Measurements from ENCODE around the gene GPR15.

GPR15 gene

GRCh38 chr3:98531622-98532274 lies at the start of gene GPR15:
Gene GPR15 (plus strand): TSS chr3:98531978. CDS start chr3:98532034, 56 bp downstream.
- DNase-seq (ENCODE audit: low spot score), result no peak

- DNase-seq (ENCODE audit: low spot score), result peak; percentile 8
These were observed 48.9 kb upstream of the GPR15 start for GRCh38 chr3:98482717-98483482.

GRCh38 chr3:98483626-98484025 lies 48.2 kb upstream of the GPR15 start:
- DNase-seq (ENCODE audit: low spot score), result no peak

GRCh38 chr3:98497381-98497780 lies 34.4 kb upstream of the GPR15 start, which contains the start of gene OR5K2:
Gene OR5K2 (plus strand): TSS chr3:98497681. CDS start chr3:98497681, 0 bp downstream.
- DNase-seq (ENCODE audit: low spot score), result no peak

GRCh38 chr3:98500019-98500418 lies 31.8 kb upstream of the GPR15 start:
- DNase-seq (ENCODE audit: low spot score), result no peak

GRCh38 chr3:98501270-98501669 lies 30.5 kb upstream of the GPR15 start:
- no peak for DNase-seq (ENCODE audit: low spot score)

GRCh38 chr3:98501863-98502576 lies 29.8 kb upstream of the GPR15 start:
- DNase-seq (ENCODE audit: low spot score), result no peak

- DNase-seq (ENCODE audit: low spot score), result no peak
These were observed 27.2 kb upstream of the GPR15 start for GRCh38 chr3:98504539-98504938.

GRCh38 chr3:98508582-98508981 lies 23.2 kb upstream of the GPR15 start:
- DNase-seq (ENCODE audit: low spot score), result no peak

- no peak for DNase-seq (ENCODE audit: low spot score)
These were observed 19.2 kb upstream of the GPR15 start for GRCh38 chr3:98512576-98512975.

- DNase-seq (ENCODE audit: low spot score), result no peak
These were observed 18.7 kb upstream of the GPR15 start for GRCh38 chr3:98513091-98513511.

- DNase-seq (ENCODE audit: low spot score), result no peak
These were observed 18.0 kb upstream of the GPR15 start for GRCh38 chr3:98513736-98514135.

- no peak for DNase-seq (ENCODE audit: low spot score)
These were observed 16.8 kb upstream of the GPR15 start for GRCh38 chr3:98514948-98515347.

GRCh38 chr3:98518816-98519215 lies 13.0 kb upstream of the GPR15 start:
- no peak for DNase-seq (ENCODE audit: low spot score)

- no peak for DNase-seq (ENCODE audit: low spot score)
These were observed 12.4 kb upstream of the GPR15 start for GRCh38 chr3:98519351-98519750.

- DNase-seq (ENCODE audit: low spot score), result peak; percentile 59
These were observed 9.8 kb upstream of the GPR15 start for GRCh38 chr3:98521897-98522543.

GRCh38 chr3:98522544-98523281 lies 9.1 kb upstream of the GPR15 start, which contains the start of gene CLDND1:
Gene CLDND1 (minus strand): TSS chr3:98522902. CDS start chr3:98521424, 1,478 bp downstream.
- DNase-seq (ENCODE audit: low spot score), result peak; percentile 92

GRCh38 chr3:98525494-98525893 lies 6.3 kb upstream of the GPR15 start:
- DNase-seq (ENCODE audit: low spot score), result no peak

GRCh38 chr3:98528474-98529346 lies 3.1 kb upstream of the GPR15 start:
- DNase-seq (ENCODE audit: low spot score), result no peak

GRCh38 chr3:98529856-98530459 lies 1.8 kb upstream of the GPR15 start:
- DNase-seq (ENCODE audit: low spot score), result no peak

Measured in SW480 (cell line).